ELF-1 (cell line): ENCODE results near the gene HDDC2.
"Not testable (repeated sequence)": the region's sequence is repeated elsewhere in the genome, so short reads cannot be mapped to it uniquely, and the experiment has no call there.

Source experiments
- DNase-seq: peaks from one replicate; pipeline ENCODE4 v3.0.0-alpha.2; 2016; ENCODE audit warnings: low read depth, low spot score

Gene HDDC2

DNA sequence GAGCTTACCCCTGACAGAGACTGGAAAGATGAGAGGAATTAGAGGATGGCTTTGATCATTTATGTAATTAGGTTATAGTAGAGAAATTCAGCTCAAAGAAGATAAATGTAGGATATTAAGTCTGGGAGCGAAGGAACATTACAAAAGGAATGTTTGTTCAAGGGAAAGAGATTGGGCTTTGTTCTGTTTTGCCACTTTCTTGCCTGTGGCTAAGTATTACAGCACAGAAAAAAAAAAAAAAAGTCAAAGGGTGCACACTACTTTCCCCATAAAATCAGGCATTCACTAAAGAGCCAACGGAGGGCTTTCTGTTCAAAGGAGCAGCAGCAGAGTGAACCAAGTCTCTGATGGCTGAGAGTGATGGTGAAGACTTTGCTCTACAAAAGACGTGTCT, 5.0 kb upstream of the HDDC2 start:
- DNase-seq, result no peak

DNA sequence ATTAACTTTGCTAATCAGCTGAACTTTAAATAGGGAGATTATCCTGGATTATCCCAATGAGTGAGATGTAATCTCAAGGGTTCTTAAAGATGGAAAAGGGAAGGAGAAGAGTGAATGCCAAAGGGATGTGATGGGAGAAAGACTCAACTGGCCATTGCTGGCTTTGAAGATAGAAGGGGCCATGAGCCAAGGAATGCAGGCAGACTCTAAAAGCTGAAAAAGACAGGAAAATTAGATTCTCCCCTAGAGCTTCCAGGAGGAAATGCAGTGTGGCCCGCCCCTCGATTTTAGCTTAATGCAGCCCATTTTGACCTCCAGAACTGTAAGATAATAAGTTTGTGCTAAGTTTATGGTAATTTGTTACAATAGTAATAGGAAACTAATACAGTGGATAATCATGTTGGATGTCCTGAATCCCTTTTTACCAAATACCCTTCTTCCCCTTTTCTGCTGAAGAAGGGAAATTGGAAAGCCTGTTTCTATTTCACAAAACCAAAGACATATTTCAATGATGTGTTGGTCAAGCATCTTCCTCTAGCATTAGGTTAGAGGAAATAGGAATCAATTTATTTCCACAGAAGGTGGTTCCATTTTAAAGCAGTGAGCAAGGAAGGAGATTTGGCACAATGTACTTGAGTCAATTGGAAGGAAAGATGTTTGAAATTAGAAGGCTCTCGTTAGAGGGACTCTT, 3.3 kb upstream of the HDDC2 start:
- no peak for DNase-seq

- no peak for DNase-seq
These were observed 1.7 kb upstream of the HDDC2 start for GRCh38 chr6:125303512-125303854.

DNA sequence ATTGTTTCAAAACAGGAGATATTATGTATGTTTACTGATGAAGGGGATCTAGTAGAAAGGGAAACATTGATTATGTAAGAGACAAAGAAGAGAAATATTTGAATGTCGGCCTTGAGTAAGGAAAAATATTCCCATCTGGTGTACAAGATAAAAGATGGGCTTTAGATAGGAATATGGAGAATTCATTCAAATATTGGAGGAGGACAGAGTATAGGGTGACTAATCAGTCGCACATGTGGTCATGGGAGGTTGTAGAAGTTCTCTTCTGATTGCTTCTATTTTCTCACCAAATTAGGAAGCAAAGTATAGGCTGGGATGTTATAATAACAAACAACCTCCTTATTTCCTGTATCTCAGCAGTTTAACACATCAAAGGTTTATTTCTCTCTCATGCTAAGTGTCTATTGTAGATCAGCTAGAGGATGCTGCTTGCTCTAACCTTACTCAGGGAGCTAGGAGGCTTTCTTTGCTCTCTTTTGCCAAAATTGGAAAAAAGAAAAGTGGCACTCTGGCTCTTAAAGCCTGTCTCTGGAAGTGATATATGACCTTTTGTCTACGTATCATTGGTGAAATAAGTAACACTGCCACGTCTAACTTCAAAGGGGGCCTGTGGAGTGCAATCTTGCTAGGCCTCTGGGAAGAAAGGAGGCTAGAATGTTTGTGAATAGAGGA, 1.2 kb upstream of the HDDC2 start:
- no peak for DNase-seq

GRCh38 chr6:125300992-125301434, 754 bp downstream of the HDDC2 start:
- no peak for DNase-seq

- no peak for DNase-seq
These were observed 2.5 kb downstream of the HDDC2 start for GRCh38 chr6:125299257-125299656.

- DNase-seq, result no peak
These were observed 5.3 kb downstream of the HDDC2 start for GRCh38 chr6:125296471-125296870.

GRCh38 chr6:125294925-125295324, 6.8 kb downstream of the HDDC2 start:
- DNase-seq, result no peak

DNA sequence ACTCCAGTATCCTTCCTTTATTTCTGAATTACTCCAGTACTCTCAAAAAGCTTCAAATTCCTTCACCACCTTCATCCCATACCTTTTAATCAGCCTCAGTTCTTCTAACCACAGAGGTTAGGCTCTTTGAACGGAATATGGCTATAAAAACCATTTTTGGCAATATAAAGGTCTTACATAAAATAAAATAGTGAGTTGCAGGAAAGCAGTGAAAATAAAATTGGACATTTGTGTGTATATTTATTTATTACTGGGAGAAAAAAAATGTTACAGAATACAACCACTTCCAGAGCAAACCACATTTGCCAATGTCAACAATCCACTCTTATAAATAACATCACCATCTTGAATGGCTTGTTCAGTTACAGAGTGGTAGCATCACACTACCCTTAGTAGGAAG, 7.7 kb downstream of the HDDC2 start:
- no peak for DNase-seq

DNA sequence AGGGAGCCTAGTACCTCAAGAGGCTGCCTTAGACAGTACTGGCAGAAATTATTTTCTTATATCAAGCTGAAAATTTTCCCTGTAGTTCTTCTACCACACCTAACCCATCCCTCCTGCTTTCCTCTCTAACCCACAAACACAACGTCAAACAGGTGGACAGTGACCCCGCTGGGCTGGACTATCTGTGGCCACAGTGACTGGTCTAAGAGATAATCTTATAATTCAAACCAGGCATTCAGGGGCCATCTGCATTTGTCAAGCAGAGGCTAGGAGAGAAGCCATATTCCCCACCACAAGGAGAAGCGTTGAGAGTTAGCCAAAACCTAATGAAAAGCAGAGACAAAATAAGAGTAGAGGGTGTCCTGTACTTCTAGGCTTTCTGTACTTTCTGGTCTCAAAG, 8.2 kb downstream of the HDDC2 start:
- DNase-seq, result no peak

- DNase-seq, result no peak
These were observed 14.0 kb downstream of the HDDC2 start for GRCh38 chr6:125287718-125288117.

DNA sequence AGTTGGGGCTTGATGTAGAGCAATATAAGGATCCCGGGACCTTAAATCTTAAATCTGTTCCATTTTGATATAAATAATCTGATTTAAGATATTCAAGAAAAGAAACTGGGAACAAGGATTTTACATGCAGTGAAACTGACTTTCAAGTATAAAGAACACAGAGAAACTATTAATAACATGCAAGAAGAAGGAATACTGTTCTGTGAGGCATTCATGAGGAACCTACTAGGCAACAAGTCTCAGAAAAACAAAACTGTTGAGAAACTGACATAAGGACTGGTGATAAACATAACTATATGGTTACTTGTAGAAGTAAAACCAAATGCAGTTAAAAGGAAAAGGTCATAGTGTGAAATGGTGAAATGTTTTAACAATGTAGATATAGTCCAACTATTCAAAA, 15.8 kb downstream of the HDDC2 start:
- DNase-seq, result no peak

- no peak for DNase-seq
These were observed 16.4 kb downstream of the HDDC2 start for GRCh38 chr6:125285353-125285752.

DNA sequence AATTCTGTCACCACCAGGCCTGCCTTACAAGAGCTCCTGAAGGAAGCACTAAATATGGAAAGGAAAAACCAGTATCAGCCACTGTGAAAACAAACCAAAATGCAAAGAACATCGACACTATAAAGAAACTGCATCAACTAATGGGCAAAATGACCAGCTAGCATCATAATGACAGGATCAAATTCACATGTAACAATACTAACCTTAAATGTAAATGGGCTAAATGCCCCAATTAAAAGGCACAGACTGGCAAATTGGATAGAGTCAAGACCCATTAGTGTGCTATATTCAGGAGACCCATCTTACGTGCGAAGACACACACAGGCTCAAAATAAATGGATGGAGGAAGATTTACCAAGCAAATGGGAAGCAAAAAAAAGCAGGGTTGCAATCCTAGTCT, 19.3 kb downstream of the HDDC2 start:
- not testable (repeated sequence) for DNase-seq

GRCh38 chr6:125280370-125281035, 21.3 kb downstream of the HDDC2 start:
- peak; percentile 87 for DNase-seq

DNA sequence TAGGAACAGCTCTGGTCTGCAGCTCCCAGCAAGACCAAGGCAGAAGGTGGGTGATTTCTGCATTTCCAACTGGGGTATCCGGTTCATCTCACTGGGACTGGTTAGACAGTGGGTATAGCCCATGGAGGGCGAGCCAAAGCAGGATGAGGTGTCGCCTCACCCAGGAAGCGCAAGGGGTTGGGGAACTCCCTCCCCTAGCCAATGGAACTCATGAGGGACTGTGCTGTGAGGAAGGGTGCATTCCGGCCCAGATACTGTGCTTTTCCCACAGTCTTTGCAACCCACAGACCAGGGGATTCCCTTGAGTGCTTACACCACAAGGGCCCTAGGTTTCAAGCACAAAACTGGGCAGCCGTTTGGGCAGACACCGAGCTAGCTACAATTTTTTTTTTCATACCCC, 21.8 kb downstream of the HDDC2 start:
- DNase-seq, result no peak

DNA sequence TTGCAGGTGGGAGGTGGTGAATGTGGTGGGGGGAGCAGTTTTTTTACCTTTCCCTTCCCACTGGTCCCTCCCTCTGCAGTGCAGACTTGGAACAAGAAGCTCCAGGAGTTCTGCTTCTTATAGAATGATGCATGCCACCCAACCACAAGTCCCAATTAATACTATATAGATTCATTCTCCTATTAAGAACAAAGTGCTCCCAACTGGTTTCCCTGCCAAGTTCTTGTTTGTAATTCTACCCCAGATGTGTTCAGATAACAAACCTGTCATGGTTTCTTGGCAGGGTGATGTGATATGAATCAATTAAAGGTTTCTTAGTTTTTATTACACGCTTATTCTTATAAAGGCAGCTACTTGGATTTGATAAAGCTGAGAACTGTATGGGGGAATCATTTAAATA, 23.9 kb downstream of the HDDC2 start:
- no peak for DNase-seq

- DNase-seq, result no peak
These were observed 26.0 kb downstream of the HDDC2 start for GRCh38 chr6:125275779-125276178.

DNA sequence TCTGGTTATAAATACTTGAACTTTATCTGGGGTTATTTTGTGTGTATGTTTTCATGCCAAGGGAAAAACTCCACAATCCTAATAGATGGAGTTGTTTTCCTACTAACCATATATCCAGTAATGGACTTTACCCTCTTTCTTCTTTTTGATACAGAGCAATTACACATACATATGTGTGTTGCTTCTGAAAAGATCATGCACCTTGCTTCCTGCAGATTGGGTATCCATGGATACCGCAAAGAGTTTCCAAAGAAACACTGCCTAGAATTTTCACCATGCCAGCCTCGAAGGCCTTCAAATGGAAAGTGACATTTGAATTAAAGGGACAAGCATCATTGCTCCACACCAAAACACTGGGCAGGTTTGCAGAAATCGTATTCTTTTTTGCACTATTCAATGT, 26.8 kb downstream of the HDDC2 start:
- no peak for DNase-seq

- DNase-seq, result no peak
These were observed 27.8 kb downstream of the HDDC2 start for GRCh38 chr6:125273965-125274364.

DNA sequence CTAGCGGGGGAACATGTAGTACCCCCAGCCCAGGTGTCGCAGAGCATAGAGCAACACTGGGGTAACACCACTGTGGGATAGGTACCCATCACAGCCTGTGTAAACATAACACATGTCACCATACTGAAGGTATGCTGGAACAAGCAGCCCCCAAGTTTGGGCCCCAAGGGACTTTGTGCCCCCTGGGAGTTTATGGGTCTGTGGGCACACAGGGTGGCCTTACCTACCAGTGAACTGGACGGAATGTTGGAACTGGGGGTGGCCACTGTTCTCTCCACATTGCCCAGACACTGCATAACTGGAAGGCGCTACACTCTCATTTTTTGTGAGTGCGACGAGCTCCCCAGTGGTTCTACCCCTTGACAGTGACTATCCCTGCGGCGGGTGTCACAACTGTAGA, 28.5 kb downstream of the HDDC2 start:
- DNase-seq, result no peak

GRCh38 chr6:125271486-125272159, 30.1 kb downstream of the HDDC2 start:
- DNase-seq, result no peak

- no peak for DNase-seq
These were observed 31.4 kb downstream of the HDDC2 start for GRCh38 chr6:125270380-125270779.
